Activated CD8-positive, alpha-beta T cell treated with anti-CD3 and anti-CD28 coated beads, Interleukin-2, amount 10 ng/mL, durations not matched to agents 7 days and 5 days (primary cell): ENCODE results near the gene TMIE. TPM values are rescaled to one million over a fixed set of nuclear protein-coding genes. Genes with fewer than 3 reads are reported as not detected.

Experiments
- ATAC-seq: fragments of 150-1000 bp; cut with Tn5 transposase; one replicate; pipeline ENCODE4 v1.10.0; 2021; ENCODE audit warnings: moderate library complexity
- CTCF ChIA-PET: fragments of 350-600 bp; sonication (Branson Sonifier 250); formaldehyde crosslinking; loops from one replicate; lab custom pipeline; 2021; ENCODE audit warnings: antibody characterized with exemption; lab: Charles Lee
- POLR2A ChIA-PET: fragments of 350-600 bp; sonication (Branson Sonifier 250); formaldehyde crosslinking; loops from one replicate; lab custom pipeline; 2021; ENCODE audit warnings: antibody characterized with exemption; lab: Charles Lee
- DNase-seq: peaks from one replicate; pipeline ENCODE4 v3.0.0-alpha.2; 2020
- H3K27ac Mint-ChIP-seq: one replicate; pipeline ENCODE4 v1.8.0; 2021; ENCODE audit warnings: mild to moderate bottlenecking, mixed read lengths
- H3K27me3 Mint-ChIP-seq: one replicate; pipeline ENCODE4 v1.8.0; 2021; ENCODE audit warnings: low read depth, mixed read lengths
- H3K36me3 Mint-ChIP-seq: one replicate; pipeline ENCODE4 v1.8.0; 2021; ENCODE audit warnings: low read depth, mixed read lengths
- H3K4me1 Mint-ChIP-seq: one replicate; pipeline ENCODE4 v1.8.0; 2021; ENCODE audit warnings: low read depth, mixed read lengths
- H3K4me3 Mint-ChIP-seq: one replicate; pipeline ENCODE4 v1.8.0; 2021; ENCODE audit warnings: mild to moderate bottlenecking, mixed read lengths
- H3K9me3 Mint-ChIP-seq: one replicate; pipeline ENCODE4 v1.8.0; 2022; ENCODE audit warnings: mixed read lengths; ENCODE audit not compliant: insufficient read depth
- total RNA-seq, 2 experiments: library from RNA; stranded (reverse); gene quantifications; one replicate each; pipeline ENCODE4 v1.2.3, GENCODE V29; 2021

TMIE gene
- total RNA-seq, 2 experiments from 2014 or later = 0.34 TPM; not detected in 1

GRCh38 chr3:46721009-46721408 is 19.8 kb downstream of the TMIE start:
- DNase-seq (no peak), ATAC-seq (no peak)
- Mint-ChIP-seq H3K36me3 (no peaks in the 10 kb centered on the region), H3K4me3 (no peak overlapping the region), H3K27ac (no peak overlapping the region), H3K27me3 (peaks cover 17% of the 10 kb centered on the region), H3K9me3 (no peaks in the 10 kb centered on the region), H3K4me1 (no peaks in the 10 kb centered on the region)
- ChIA-PET POLR2A (no interaction called here), CTCF (interaction anchor here (1.0 kb wide), 1 partner anchor 19 kb away, joined by 3 read pairs; no protein-coding TSS in a partner anchor)

GRCh38 chr3:46722443-46722842 is 21.3 kb downstream of the TMIE start:
- Mint-ChIP-seq H3K27me3 (peaks cover 19% of the 10 kb centered on the region), H3K9me3 (no peaks in the 10 kb centered on the region), H3K36me3 (no peaks in the 10 kb centered on the region), H3K4me1 (no peaks in the 10 kb centered on the region), H3K27ac (no peak overlapping the region), H3K4me3 (no peak overlapping the region)
- DNase-seq (no peak), ATAC-seq (no peak)
- POLR2A ChIA-PET = no interaction called here
- CTCF ChIA-PET = no interaction called here

- CTCF ChIA-PET = interaction anchor here (1.2 kb wide), 1 partner anchor 21 kb away, joined by 4 read pairs; no protein-coding TSS in a partner anchor
- no peaks in the 10 kb centered on the region for H3K36me3 Mint-ChIP-seq
- H3K9me3 Mint-ChIP-seq = no peaks in the 10 kb centered on the region
- DNase-seq (no peak), ATAC-seq (no peak)
- H3K4me3 Mint-ChIP-seq = no peak overlapping the region
- H3K4me1 Mint-ChIP-seq = no peaks in the 10 kb centered on the region
- peaks cover 15% of the 10 kb centered on the region for H3K27me3 Mint-ChIP-seq
- POLR2A ChIA-PET = interaction anchor here (0.7 kb wide), 1 partner anchor 725 kb away, joined by 3 read pairs; no protein-coding TSS in a partner anchor
- no peak overlapping the region for H3K27ac Mint-ChIP-seq
Measured at GRCh38 chr3:46724424-46724823, 23.2 kb downstream of the TMIE start.

GRCh38 chr3:46725621-46726314 is 24.6 kb downstream of the TMIE start:
- no peaks in the 10 kb centered on the region for H3K36me3 Mint-ChIP-seq
- no peaks in the 10 kb centered on the region for H3K4me1 Mint-ChIP-seq
- DNase-seq = no peak
- POLR2A ChIA-PET = no interaction called here
- H3K27ac Mint-ChIP-seq = no peak overlapping the region
- no peak for ATAC-seq
- no peak overlapping the region for H3K4me3 Mint-ChIP-seq
- CTCF ChIA-PET = interaction anchor here (1.2 kb wide), 1 partner anchor 23 kb away, joined by 4 read pairs; no protein-coding TSS in a partner anchor
- H3K9me3 Mint-ChIP-seq = no peaks in the 10 kb centered on the region
- peaks cover 14% of the 10 kb centered on the region for H3K27me3 Mint-ChIP-seq

- no peak overlapping the region for H3K4me3 Mint-ChIP-seq
- H3K27me3 Mint-ChIP-seq = peaks cover 21% of the 10 kb centered on the region
- ATAC-seq (no peak), DNase-seq (no peak)
- ChIA-PET CTCF (no interaction called here), POLR2A (interaction anchor here (0.6 kb wide), 1 partner anchor 891 kb away, joined by 3 read pairs; no protein-coding TSS in a partner anchor)
- H3K4me1 Mint-ChIP-seq = no peaks in the 10 kb centered on the region
- H3K27ac Mint-ChIP-seq = no peak overlapping the region
- no peaks in the 10 kb centered on the region for H3K9me3 Mint-ChIP-seq
- H3K36me3 Mint-ChIP-seq = no peaks in the 10 kb centered on the region
Measured at GRCh38 chr3:46729038-46729437, 27.8 kb downstream of the TMIE start.

- POLR2A ChIA-PET = no interaction called here
- no peak overlapping the region for H3K27ac Mint-ChIP-seq
Measured at GRCh38 chr3:46730819-46731218, 29.6 kb downstream of the TMIE start.

GRCh38 chr3:46731795-46732194 is 30.6 kb downstream of the TMIE start:
- Mint-ChIP-seq H3K27me3 (peaks cover 14% of the 10 kb centered on the region), H3K9me3 (no peaks in the 10 kb centered on the region), H3K4me3 (no peak overlapping the region), H3K4me1 (no peaks in the 10 kb centered on the region), H3K36me3 (no peaks in the 10 kb centered on the region), H3K27ac (no peak overlapping the region)
- CTCF ChIA-PET = no interaction called here
- POLR2A ChIA-PET = no interaction called here
- ATAC-seq (no peak), DNase-seq (no peak)

More at GRCh38 chr3:46730819-46731218, 29.6 kb downstream of the TMIE start:
- CTCF ChIA-PET = no interaction called here
- Mint-ChIP-seq H3K4me3 (no peak overlapping the region), H3K9me3 (no peaks in the 10 kb centered on the region), H3K36me3 (no peaks in the 10 kb centered on the region), H3K4me1 (no peaks in the 10 kb centered on the region), H3K27me3 (peaks cover 17% of the 10 kb centered on the region)
- ATAC-seq (no peak), DNase-seq (no peak)

- Mint-ChIP-seq H3K4me1 (no peaks in the 10 kb centered on the region), H3K4me3 (no peak overlapping the region), H3K27ac (no peak overlapping the region), H3K27me3 (peaks cover 19% of the 10 kb centered on the region), H3K9me3 (no peaks in the 10 kb centered on the region), H3K36me3 (no peaks in the 10 kb centered on the region)
- ATAC-seq (no peak), DNase-seq (no peak)
- CTCF ChIA-PET = no interaction called here
- POLR2A ChIA-PET = no interaction called here
Measured at GRCh38 chr3:46733026-46733800, 32.0 kb downstream of the TMIE start.

- Mint-ChIP-seq H3K4me3 (no peak overlapping the region), H3K4me1 (no peaks in the 10 kb centered on the region), H3K9me3 (no peaks in the 10 kb centered on the region), H3K27ac (no peak overlapping the region), H3K27me3 (peaks cover 24% of the 10 kb centered on the region), H3K36me3 (no peaks in the 10 kb centered on the region)
- POLR2A ChIA-PET = no interaction called here
- DNase-seq = no peak
- CTCF ChIA-PET = no interaction called here
- ATAC-seq = no peak
Measured at GRCh38 chr3:46734773-46735172, 33.6 kb downstream of the TMIE start.

- Mint-ChIP-seq H3K36me3 (no peaks in the 10 kb centered on the region), H3K9me3 (no peaks in the 10 kb centered on the region), H3K4me1 (no peaks in the 10 kb centered on the region), H3K27me3 (peaks cover 18% of the 10 kb centered on the region), H3K4me3 (no peak overlapping the region), H3K27ac (no peak overlapping the region)
- POLR2A ChIA-PET = no interaction called here
- ATAC-seq = no peak
- CTCF ChIA-PET = no interaction called here
- DNase-seq = no peak
Measured at GRCh38 chr3:46736006-46736872, 35.0 kb downstream of the TMIE start.

GRCh38 chr3:46737329-46737731 is 36.1 kb downstream of the TMIE start:
- ATAC-seq (no peak), DNase-seq (no peak)
- Mint-ChIP-seq H3K4me1 (no peaks in the 10 kb centered on the region), H3K36me3 (no peaks in the 10 kb centered on the region), H3K27ac (no peak overlapping the region), H3K9me3 (no peaks in the 10 kb centered on the region), H3K27me3 (peaks cover 15% of the 10 kb centered on the region), H3K4me3 (no peak overlapping the region)
- ChIA-PET CTCF (no interaction called here), POLR2A (no interaction called here)
